ENCODE measurements around the gene ZNRF2. TPM values are rescaled to one million over a fixed set of nuclear protein-coding genes. Genes with fewer than 3 reads are reported as not detected.
"Not testable (repeated sequence)": the region's sequence is repeated elsewhere in the genome, so short reads cannot be mapped to it uniquely, and the experiment has no call there.

The ZNRF2 gene
- total and polyA plus RNA-seq, 12 donors: 3.1 to 36.5 (median 16.2) TPM

GRCh38 chr7:30292416-30293038 lies 8.1 kb downstream of the ZNRF2 start:
- H3K27me3 ChIP-seq; DNase-seq; intact Hi-C loops (cut with DNase I); H3K4me3 ChIP-seq; H3K27ac ChIP-seq; H3K36me3 ChIP-seq (replicated peaks in 1 of 2); H3K9me3 ChIP-seq (replicated peaks in 1 of 3): not testable (repeated sequence)
- 90 to 96% (median 94%) methylated on average over 3 of the region's 3 CpGs for WGBS, 4 donors
- H3K4me1 ChIP-seq (replicated peaks in 1 of 2): peaks cover 3 to 27% of the 10 kb centered on the region in 2 donors

DNA sequence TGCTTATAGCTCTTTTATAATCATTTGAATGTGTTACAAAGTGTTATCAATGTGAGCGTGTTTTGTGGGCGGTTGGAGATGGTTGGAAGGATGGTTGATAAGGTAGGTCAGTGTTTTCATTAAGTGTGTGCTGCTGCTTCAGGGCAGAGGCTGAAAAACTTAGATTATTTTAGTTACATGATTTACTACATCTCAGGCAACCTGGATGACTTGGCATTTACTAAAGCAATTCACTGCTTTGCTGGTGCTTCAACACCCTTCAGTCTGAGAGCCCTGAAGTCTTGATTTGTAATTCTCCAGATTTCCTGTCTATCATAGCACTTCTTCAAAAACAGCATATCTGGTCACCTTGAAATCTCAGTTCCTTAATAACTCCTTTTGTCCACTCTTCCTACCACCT lies 11.9 kb downstream of the ZNRF2 start:
- intact Hi-C loops (cut with DNase I): not testable (repeated sequence)
- 72 to 90% (median 81%) methylated on average over 2 of the region's 2 CpGs for WGBS, 4 donors

GRCh38 chr7:30297499-30297898 lies 13.1 kb downstream of the ZNRF2 start:
- intact Hi-C loops (cut with DNase I); H3K27ac ChIP-seq; H3K4me1 ChIP-seq (replicated peaks in 1 of 2); H3K36me3 ChIP-seq (replicated peaks in 1 of 2); H3K27me3 ChIP-seq; DNase-seq; H3K9me3 ChIP-seq (replicated peaks in 1 of 3); H3K4me3 ChIP-seq: not testable (repeated sequence)
- 78 to 95% (median 91%) methylated on average over 1 of the region's 1 CpG for WGBS, 4 donors

More for the DNA sequence above, 11.9 kb downstream of the ZNRF2 start:
- H3K27me3 ChIP-seq; H3K27ac ChIP-seq; DNase-seq; H3K9me3 ChIP-seq (replicated peaks in 1 of 3); H3K4me3 ChIP-seq; H3K36me3 ChIP-seq (replicated peaks in 1 of 2); H3K4me1 ChIP-seq (replicated peaks in 1 of 2): not testable (repeated sequence)

DNA sequence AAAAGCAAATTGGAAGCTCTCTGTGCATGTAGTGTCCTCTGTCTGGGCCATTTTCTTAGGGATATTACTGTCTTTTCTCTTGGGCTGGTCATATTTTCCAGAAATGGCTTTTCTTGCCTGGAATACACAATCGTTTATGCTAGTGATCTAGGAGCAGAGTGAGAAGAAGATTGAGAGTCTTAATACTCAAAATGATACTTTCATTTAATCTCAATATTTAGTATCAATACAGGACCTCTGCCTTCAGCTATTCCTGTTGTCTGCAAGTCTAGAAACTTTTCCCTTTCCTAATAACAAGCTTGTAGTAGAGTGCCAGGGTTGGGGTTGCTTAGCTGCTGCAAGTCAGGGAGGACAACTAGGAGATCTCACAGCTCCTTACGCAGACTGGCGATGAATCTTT lies 14.0 kb downstream of the ZNRF2 start:
- DNase-seq; H3K4me1 ChIP-seq (replicated peaks in 1 of 2); H3K27me3 ChIP-seq; H3K36me3 ChIP-seq (replicated peaks in 1 of 2); H3K4me3 ChIP-seq; H3K27ac ChIP-seq; intact Hi-C loops (cut with DNase I); H3K9me3 ChIP-seq (replicated peaks in 1 of 3): not testable (repeated sequence)
- 71 to 85% (median 75%) methylated on average over 3 of the region's 3 CpGs for WGBS, 4 donors

GRCh38 chr7:30301751-30302150 lies 17.4 kb downstream of the ZNRF2 start:
- H3K4me1 ChIP-seq (replicated peaks in 1 of 2): peaks cover 0 to 31% of the 10 kb centered on the region in 2 donors
- no peaks in the 10 kb centered on the region for H3K9me3 ChIP-seq (replicated peaks in 1 of 3)
- H3K27ac ChIP-seq: no peak overlapping the region
- DNase-seq: no peak
- no peaks in the 10 kb centered on the region for H3K27me3 ChIP-seq
- H3K36me3 ChIP-seq (replicated peaks in 1 of 2): no peaks in the 10 kb centered on the region
- WGBS, 4 donors: 92 to 97% (median 96%) methylated on average over 7 of the region's 7 CpGs
- intact Hi-C loops (cut with DNase I): no loop called here
- no peak for TF ChIP-seq POLR2A (IDR thresholded peaks at IDR 0.05)
- no peak for TF ChIP-seq CTCF (IDR thresholded peaks at IDR 0.05)
- H3K4me3 ChIP-seq: no peak overlapping the region

- Histone ChIP-seq H3K36me3 (replicated peaks in 1 of 2) (no peaks in the 10 kb centered on the region), H3K27ac (no peak overlapping the region), H3K27me3 (no peaks in the 10 kb centered on the region), H3K4me1 (replicated peaks in 1 of 2) (peaks cover 0 to 34% of the 10 kb centered on the region in 2 donors), H3K4me3 (no peak overlapping the region), H3K9me3 (replicated peaks in 1 of 3) (no peaks in the 10 kb centered on the region)
- intact Hi-C loops (cut with DNase I): no loop called here
- DNase-seq: no peak
- WGBS, 4 donors: 95 to 97% (median 96%) methylated on average over 10 of the region's 10 CpGs
- TF ChIP-seq CTCF (IDR thresholded peaks at IDR 0.05) (no peak), POLR2A (IDR thresholded peaks at IDR 0.05) (no peak)
Measured at GRCh38 chr7:30302656-30303311, 18.4 kb downstream of the ZNRF2 start.

All from adrenal gland (tissue), 12 donors.